ENCODE measurements around the gene IPCEF1.

Gene IPCEF1

DNA sequence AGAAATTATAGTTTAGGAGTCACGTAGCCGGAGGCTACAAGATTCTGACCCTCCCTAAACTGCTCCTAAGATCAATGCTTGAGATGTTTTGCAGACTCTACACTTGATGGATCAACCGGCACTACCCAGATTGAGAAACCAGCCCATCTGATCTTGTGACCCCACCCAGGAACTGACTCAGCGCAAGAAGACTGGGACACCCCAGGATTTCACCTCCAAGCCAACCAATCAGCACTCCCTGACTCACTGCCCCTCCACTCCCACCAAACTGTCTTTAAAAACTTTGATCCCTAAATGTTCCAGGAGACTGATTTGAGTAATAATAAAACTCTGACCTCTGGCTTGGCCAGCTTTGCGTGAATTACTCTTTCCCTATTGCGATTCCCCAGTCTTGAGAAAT lies 217.8 kb downstream of the IPCEF1 start:
- no peak for FAIRE-seq
- DNase-seq (ENCODE audit: extremely low spot score, insufficient read length, low read depth): no peak

DNA sequence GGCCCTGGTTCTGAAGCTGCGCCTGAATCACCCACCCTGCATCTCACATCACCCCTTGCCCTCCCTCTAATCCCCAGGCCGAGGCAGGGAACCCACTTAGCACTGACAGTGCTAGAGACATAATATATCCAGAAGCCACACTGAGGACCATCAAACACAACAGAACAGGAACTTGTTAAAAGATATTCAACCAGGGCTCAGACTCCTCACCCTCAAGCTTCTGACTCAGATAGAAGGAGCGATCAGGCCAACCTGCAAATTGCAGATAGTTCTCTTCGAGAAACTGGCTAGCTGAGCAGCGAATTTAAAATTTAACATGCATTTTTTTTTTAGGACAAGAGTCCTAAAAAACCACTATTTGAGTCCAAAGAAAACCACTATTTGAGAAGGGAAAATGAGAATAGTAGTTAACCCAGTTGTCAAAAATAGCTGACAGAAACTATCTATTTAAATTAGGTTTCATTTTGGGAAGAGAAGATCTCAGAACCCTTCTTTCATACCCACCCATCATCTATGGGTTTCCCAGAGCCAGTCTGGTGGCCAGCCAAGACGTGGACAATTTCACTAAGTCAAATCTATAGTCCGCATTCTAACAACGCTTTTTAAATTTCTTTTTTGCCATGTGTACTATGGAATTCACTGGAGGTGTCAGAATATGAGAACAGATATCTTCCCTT lies 222.0 kb downstream of the IPCEF1 start:
- FAIRE-seq (peak; percentile 9), DNase-seq (ENCODE audit: extremely low spot score, insufficient read length, low read depth) (no peak)

DNA sequence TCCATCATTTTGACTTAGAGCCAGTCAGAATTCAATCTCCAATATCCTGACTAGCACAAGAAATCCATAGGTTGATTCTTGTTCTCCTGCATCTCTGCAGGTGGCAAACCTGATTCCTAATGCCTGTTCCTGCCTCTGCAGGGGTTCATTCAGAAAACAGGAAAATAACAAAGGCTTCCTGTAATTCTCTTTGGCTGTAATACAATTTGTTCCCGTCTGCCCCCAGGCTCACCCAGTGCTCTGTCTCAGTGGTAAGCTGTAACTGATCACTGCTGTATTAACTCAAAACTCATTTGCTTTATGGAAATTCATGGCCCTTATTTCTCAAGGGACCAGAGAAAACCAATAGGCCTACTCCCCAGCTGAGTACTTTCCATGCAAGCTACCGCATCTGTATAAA lies 228.9 kb downstream of the IPCEF1 start:
- DNase-seq (ENCODE audit: extremely low spot score, insufficient read length, low read depth): no peak
- FAIRE-seq: no peak

DNA sequence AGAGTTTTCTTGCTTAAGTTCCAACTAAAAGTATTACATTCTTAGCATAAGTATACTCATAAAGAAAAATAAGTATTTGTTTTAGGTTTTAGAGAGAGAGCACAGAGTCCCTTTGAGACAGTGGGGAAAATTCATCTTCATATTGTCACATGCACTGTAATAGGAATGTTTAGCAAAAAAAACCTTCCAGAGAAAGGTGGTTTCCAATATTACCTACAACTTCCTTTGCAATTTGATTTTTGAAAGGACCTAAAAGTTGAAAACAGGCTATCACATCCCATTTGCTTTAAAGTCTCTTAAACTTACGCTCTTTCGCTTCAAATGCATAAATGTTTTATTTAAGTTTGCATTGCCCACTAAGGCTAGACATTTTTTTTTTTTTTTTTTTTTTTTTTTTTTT lies 231.2 kb downstream of the IPCEF1 start:
- DNase-seq (ENCODE audit: extremely low spot score, insufficient read length, low read depth): no peak
- no peak for FAIRE-seq

DNA sequence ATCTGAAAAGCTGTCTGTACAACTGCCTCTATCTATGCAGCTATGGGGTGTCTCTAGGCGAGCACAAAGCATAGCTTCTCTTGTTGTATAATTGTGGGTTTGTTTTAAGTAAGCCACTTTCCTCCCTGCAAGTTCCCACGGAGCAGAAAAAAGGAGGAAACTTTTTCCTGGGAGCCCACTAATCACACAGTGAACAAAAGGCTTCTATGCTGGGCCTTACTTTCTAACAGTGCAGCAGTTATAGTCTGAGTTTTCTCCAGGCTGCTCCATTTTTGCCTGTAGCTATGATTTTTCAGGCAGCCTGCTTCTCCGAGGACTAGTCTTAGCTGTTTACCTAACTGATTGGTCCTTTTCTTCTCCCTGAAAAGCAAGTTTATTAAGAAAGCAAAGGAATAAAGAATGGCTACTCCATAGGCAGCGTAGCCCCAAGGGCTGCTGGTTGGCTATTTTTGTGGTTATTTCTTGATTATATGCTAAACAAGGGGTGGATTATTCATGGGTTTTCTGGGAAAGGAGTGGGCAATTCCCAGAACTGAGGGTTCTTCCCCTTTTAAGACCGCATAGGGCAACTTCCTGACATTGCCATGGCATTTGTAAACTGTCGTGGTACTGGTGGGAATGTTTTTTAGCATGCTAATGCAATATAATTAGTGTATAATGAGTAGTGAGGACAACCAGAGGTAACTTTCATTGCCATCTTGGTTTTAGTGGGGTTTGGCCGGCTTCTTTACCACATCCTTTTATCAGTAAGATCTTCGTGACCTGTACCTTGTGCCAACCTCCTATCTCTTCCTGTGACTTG lies 233.2 kb downstream of the IPCEF1 start:
- no peak for DNase-seq (ENCODE audit: extremely low spot score, insufficient read length, low read depth)
- no peak for FAIRE-seq

DNA sequence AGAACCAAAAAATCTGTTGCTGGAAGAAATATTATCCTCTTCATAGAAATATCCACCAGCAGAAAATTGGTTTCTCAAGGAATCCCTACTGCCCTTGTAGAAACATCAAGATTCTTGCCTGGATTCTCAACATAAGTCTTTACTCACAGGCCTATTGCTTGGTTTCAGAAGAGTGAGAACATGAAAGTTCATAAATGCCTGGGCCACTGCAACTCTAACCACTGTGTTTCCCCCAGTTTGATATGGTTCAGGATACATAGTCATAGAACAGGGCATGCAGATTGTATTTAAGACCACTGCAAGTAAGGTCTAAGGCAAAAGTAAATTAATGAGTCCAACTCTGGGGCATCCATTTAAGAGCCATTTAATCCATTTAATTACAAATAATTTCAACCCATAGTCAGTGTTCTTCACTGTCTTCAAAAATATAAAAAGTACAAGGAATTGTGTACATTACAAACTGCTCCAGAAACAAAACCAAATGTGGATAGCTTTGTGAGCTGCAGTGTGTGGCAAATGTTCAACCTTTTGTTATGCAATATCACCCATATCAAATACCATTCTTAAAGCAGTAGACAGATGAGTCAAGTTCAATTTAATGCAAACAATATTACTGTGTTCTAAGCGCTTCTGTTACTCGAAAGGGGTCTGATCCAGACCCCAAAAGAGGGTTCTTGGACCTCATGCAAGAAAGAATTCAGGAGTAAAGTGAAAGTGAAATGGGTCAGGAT lies 234.2 kb downstream of the IPCEF1 start:
- FAIRE-seq (no peak), DNase-seq (ENCODE audit: extremely low spot score, insufficient read length, low read depth) (no peak)

DNA sequence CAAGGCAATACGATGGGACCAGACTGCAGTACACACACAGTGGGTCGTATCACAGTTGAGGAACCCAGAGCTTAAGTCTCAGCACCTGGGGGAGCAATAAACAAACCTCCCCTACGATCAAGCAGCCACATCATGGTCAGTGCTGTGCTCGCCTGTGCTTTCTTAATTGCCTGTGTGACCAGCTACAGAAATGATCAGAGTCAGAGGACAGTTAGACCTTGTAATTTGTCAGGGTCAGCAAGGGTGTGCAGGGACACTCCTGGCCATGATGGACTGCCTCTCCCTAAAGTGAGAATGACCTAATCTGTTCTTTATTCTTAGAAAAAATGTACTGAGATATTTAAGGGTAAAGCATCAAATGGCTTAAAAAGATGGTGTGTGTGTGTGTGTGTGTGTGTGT lies 239.1 kb downstream of the IPCEF1 start:
- no peak for DNase-seq (ENCODE audit: extremely low spot score, insufficient read length, low read depth)

DNA sequence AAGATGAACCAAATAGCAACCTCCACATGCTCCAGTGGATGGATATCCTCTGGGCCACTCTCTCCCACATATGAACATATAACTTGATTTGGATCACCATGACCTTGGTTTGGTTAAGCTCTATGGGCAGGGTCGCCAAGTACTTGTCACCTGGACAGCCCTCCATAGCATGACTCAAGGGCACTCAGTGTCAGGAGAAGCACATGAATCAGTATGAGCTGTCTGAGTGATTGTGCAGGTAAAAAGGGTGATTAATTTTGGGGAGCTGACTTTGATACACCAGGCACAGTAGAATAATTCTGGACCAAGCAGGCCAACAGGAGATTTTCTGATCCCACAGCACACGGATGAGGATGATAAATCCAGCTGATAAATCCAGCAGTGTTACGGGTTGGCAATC lies 243.2 kb downstream of the IPCEF1 start:
- FAIRE-seq (no peak), DNase-seq (ENCODE audit: extremely low spot score, insufficient read length, low read depth) (no peak)

More for the DNA sequence above, 239.1 kb downstream of the IPCEF1 start:
- no peak for FAIRE-seq

DNA sequence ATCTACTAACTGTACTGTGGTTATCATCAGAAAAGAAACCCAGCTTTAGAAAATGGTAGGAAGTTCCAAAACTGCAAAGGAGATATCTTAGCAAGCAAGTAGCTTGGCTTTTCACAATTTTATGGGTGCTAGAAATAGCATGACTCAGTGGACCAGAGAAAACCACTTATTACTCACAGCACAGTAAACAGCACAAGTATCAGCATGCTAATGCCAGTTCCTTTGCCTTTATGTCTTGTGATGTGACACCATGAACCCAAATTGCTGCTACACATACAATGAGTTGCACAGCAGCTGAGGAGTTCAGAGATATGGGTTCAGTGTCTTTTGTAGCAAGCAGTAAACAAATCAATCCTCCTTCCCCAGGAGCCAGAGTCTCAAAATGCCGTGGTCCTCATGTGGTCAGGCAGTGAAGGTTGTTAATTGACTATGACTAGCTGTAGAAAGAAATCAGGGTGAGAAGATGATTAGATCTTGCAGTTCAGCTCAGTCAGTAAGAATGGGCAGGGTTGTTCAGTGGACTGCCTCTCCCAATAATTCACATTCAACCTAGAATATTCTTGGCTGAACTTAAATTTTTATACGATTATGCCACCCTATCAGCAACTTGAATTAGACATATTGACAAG lies 244.3 kb downstream of the IPCEF1 start:
- DNase-seq (ENCODE audit: extremely low spot score, insufficient read length, low read depth) (no peak), FAIRE-seq (no peak)

DNA sequence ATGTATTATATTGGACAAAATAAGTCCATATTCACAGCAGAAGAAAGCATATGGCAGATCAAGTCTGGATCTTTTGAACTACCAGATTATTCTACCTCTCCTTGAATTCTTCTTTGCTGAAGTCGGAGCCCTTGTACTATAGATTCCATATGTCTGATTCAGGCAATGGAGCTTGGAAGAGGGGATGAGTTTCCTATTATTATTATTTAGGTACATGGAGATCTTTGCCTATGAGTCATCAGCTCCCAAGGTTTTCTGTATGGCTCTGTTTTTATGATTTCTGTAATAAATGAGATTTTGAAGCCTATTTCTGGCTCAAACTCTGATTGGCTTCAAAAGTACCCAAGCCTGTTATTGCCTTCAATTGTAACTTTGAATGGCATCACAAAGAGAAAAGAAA lies 245.6 kb downstream of the IPCEF1 start:
- no peak for FAIRE-seq

DNA sequence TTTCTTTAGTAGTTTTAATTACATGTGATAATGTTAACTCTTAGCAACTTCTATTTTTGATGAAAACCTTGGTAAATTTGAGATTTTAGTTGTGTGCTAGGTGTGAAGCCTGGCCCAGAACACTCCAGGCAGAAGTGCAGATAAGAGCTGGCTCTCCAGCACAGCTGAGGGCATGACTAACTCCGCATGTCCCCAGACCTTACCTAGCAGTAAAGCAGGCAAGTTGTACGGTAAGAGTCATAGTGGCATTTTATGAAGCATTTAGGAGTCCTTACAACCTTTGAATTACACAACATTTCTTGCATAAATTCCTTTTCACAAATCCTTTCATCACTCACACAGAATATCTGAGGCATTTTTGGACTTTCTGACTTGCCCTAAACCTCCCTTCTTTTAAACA lies 250.4 kb downstream of the IPCEF1 start:
- no peak for FAIRE-seq
- no peak for DNase-seq (ENCODE audit: extremely low spot score, insufficient read length, low read depth)

More for the DNA sequence above, 245.6 kb downstream of the IPCEF1 start:
- no peak for DNase-seq (ENCODE audit: extremely low spot score, insufficient read length, low read depth)

Measured in GM18507 (cell line).